Caco-2 (cell line): ENCODE measurements around the gene RNH1. TPM values are rescaled to one million over a fixed set of nuclear protein-coding genes. Genes with fewer than 3 reads are reported as not detected.

ENCODE experiments used
- BruUV-seq: library from RNA; stranded (reverse); fragments of 400-500 nt; replicated peaks from 2 replicates; lab custom pipeline; 2021; lab: Mats Ljungman, UMichigan
- CTCF ChIA-PET: fragments of 300-600 bp; sonication (Branson Sonifier 250); formaldehyde crosslinking; loops from one replicate; lab custom pipeline; 2022; ENCODE audit warnings: antibody characterized with exemption; lab: Charles Lee
- POLR2A ChIA-PET: fragments of 300-600 bp; sonication (Branson Sonifier 250); formaldehyde crosslinking; loops from one replicate; lab custom pipeline; 2022; ENCODE audit warnings: antibody characterized with exemption; lab: Charles Lee
- DNase-seq, 2 experiments: peaks; one replicate each; pipeline versions ENCODE4 v3.0.0 to v3.0.0-alpha.2; 2020 to 2022
- H3K27me3 ChIP-seq: replicated peaks from 2 replicates; pipeline ENCODE4 v1.6.0; 2011; ENCODE audit warnings: low read length; ENCODE audit not compliant: control insufficient read depth, insufficient read depth
- H3K36me3 ChIP-seq: 2 replicates; pipeline ENCODE4 v1.5.1; 2011; ENCODE audit warnings: low read length; ENCODE audit not compliant: control insufficient read depth, insufficient read depth
- H3K4me1 ChIP-seq: fragments of 250-450 bp; sonication (Bioruptor Pico); 2 replicates; pipeline ENCODE4 v1.5.1; 2020; ENCODE audit warnings: mild to moderate bottlenecking
- H3K4me3 ChIP-seq: 2 replicates; pipeline ENCODE4 v1.5.1; 2011; ENCODE audit warnings: low read depth, mild to moderate bottlenecking, control low read depth, low read length
- H3K9me3 ChIP-seq: fragments of 250-450 bp; sonication (Bioruptor Pico); 2 replicates; pipeline ENCODE4 v1.5.1; 2020; ENCODE audit warnings: mild to moderate bottlenecking, moderate library complexity
- H3K27ac Mint-ChIP-seq: one replicate; pipeline ENCODE4 v1.8.0; 2022; ENCODE audit warnings: mixed read lengths; ENCODE audit not compliant: unreplicated experiment
- H3K27me3 Mint-ChIP-seq: one replicate; pipeline ENCODE4 v1.8.0; 2022; ENCODE audit warnings: mixed read lengths; ENCODE audit not compliant: insufficient read depth, unreplicated experiment
- H3K36me3 Mint-ChIP-seq: one replicate; pipeline ENCODE4 v1.8.0; 2022; ENCODE audit warnings: mild to moderate bottlenecking, mixed read lengths; ENCODE audit not compliant: insufficient read depth, unreplicated experiment
- H3K4me1 Mint-ChIP-seq: one replicate; pipeline ENCODE4 v1.8.0; 2022; ENCODE audit warnings: low read depth, mixed read lengths; ENCODE audit not compliant: unreplicated experiment
- H3K4me3 Mint-ChIP-seq: one replicate; pipeline ENCODE4 v1.8.0; 2022; ENCODE audit warnings: mild to moderate bottlenecking, moderate library complexity, mixed read lengths; ENCODE audit not compliant: unreplicated experiment
- H3K9me3 Mint-ChIP-seq: one replicate; pipeline ENCODE4 v1.8.0; 2022; ENCODE audit warnings: mixed read lengths; ENCODE audit not compliant: unreplicated experiment
- CTCF ChIP-seq, 2 experiments: fragments of 200-600 bp in 1 of 2; IDR thresholded peaks; 1 replicate in 1 of 2; 2 replicates in 1 of 2; pipeline versions ENCODE4 v1.5.1 to v1.8.0; 2011 to 2022; ENCODE audit warnings: antibody characterized with exemption in 1 of 2, control low read depth in 1 of 2, inconsistent platforms in 1 of 2, low read depth in 1 of 2, low read length in 1 of 2, mild to moderate bottlenecking in 1 of 2, moderate library complexity in 1 of 2; ENCODE audit not compliant: insufficient read depth in 1 of 2, severe bottlenecking in 1 of 2, unreplicated experiment in 1 of 2
- intact Hi-C: fragments of 100-400 bp; cut with micrococcal nuclease; formaldehyde crosslinking; loops from one replicate; pipeline ENCODE4 v1.10.0; 2022; ENCODE audit not compliant: unreplicated experiment
- total RNA-seq: library from RNA; stranded (reverse); gene quantifications from 2 replicates; pipeline ENCODE4 v1.2.3, GENCODE V29; 2022

RNH1 gene
- total RNA-seq, 1 experiment from 2014 or later, result 136 TPM

GRCh38 chr11:497565-498296 lies 9.3 kb downstream of the RNH1 start:
- Mint-ChIP-seq H3K36me3 (peaks cover 92% of the 10 kb centered on the region), H3K4me3 (peak overlapping the region; percentile 30)
- CTCF ChIA-PET, result interaction anchor here (0.5 kb wide), 1 partner anchor 645 kb away, joined by 3 read pairs; no protein-coding TSS in a partner anchor

GRCh38 chr11:496834-497564 lies 10.0 kb downstream of the RNH1 start:
- peaks cover 97% of the 10 kb centered on the region for H3K36me3 Mint-ChIP-seq
- no TSS peak for BruUV-seq
- no peaks in the 10 kb centered on the region for H3K4me1 Mint-ChIP-seq
- H3K27me3 ChIP-seq, result no peaks in the 10 kb centered on the region
- no peaks in the 10 kb centered on the region for H3K9me3 ChIP-seq
- CTCF ChIA-PET, result no interaction called here
- TF ChIP-seq CTCF (IDR thresholded peaks at IDR 0.05; ENCODE audit: insufficient read depth in 1 of 2, low read depth in 1 of 2, low read length in 1 of 2, severe bottlenecking in 1 of 2, unreplicated experiment in 1 of 2), result no peak
- H3K36me3 ChIP-seq, result peaks cover 10% of the 10 kb centered on the region
- intact Hi-C loops, result no loop called here
- peak overlapping the region; percentile 30 for H3K4me3 Mint-ChIP-seq
- POLR2A ChIA-PET, result no interaction called here
- DNase-seq, result peak in 1 of 2 experiments; percentile 37
- no peaks in the 10 kb centered on the region for H3K27me3 Mint-ChIP-seq
- no peak overlapping the region for H3K4me3 ChIP-seq
- H3K27ac Mint-ChIP-seq, result peak overlapping the region; percentile 69
- no peaks in the 10 kb centered on the region for H3K9me3 Mint-ChIP-seq
- no peaks in the 10 kb centered on the region for H3K4me1 ChIP-seq

More at GRCh38 chr11:497565-498296, 9.3 kb downstream of the RNH1 start:
- H3K9me3 Mint-ChIP-seq, result no peaks in the 10 kb centered on the region
- Histone ChIP-seq H3K27me3 (no peaks in the 10 kb centered on the region), H3K4me1 (no peaks in the 10 kb centered on the region), H3K36me3 (peaks cover 10% of the 10 kb centered on the region), H3K4me3 (no peak overlapping the region), H3K9me3 (no peaks in the 10 kb centered on the region)
- no peaks in the 10 kb centered on the region for H3K4me1 Mint-ChIP-seq
- POLR2A ChIA-PET, result no interaction called here
- no peak for TF ChIP-seq CTCF (IDR thresholded peaks at IDR 0.05; ENCODE audit: insufficient read depth in 1 of 2, low read depth in 1 of 2, low read length in 1 of 2, severe bottlenecking in 1 of 2, unreplicated experiment in 1 of 2)
- BruUV-seq, result no TSS peak
- peak overlapping the region; percentile 69 for H3K27ac Mint-ChIP-seq
- intact Hi-C loops, result no loop called here
- no peak for DNase-seq
- no peaks in the 10 kb centered on the region for H3K27me3 Mint-ChIP-seq

GRCh38 chr11:495537-495931 lies 11.5 kb downstream of the RNH1 start:
- peaks cover 9% of the 10 kb centered on the region for H3K36me3 ChIP-seq
- Mint-ChIP-seq H3K27me3 (no peaks in the 10 kb centered on the region), H3K9me3 (no peaks in the 10 kb centered on the region), H3K4me3 (no peak overlapping the region), H3K4me1 (no peaks in the 10 kb centered on the region), H3K27ac (peak overlapping the region; percentile 71), H3K36me3 (peaks cover 93% of the 10 kb centered on the region)
- H3K27me3 ChIP-seq, result no peaks in the 10 kb centered on the region
- intact Hi-C loops, result no loop called here
- ChIA-PET POLR2A (no interaction called here), CTCF (no interaction called here)
- H3K4me1 ChIP-seq, result no peaks in the 10 kb centered on the region
- H3K4me3 ChIP-seq, result no peak overlapping the region
- no peak for DNase-seq
- no peak for TF ChIP-seq CTCF (IDR thresholded peaks at IDR 0.05; ENCODE audit: insufficient read depth in 1 of 2, low read depth in 1 of 2, low read length in 1 of 2, severe bottlenecking in 1 of 2, unreplicated experiment in 1 of 2)
- no peaks in the 10 kb centered on the region for H3K9me3 ChIP-seq
- BruUV-seq, result no TSS peak
